Activated T-helper 2 cell treated with anti-CD3 and anti-CD28 coated beads, Interferon-gamma antibody, Interleukin-2, Interleukin-4, amounts not matched to agents 10 μg/mL and 5 μg/mL and 100 μg/mL, durations not matched to agents 14 hours and 24 hours and 36 hours (primary cell): ENCODE measurements around the gene ZNF573. TPM values are rescaled to one million over a fixed set of nuclear protein-coding genes. Genes with fewer than 3 reads are reported as not detected.
"Not testable (repeated sequence)": the region's sequence is repeated elsewhere in the genome, so short reads cannot be mapped to it uniquely, and the experiment has no call there.

ENCODE experiments used
- DNase-seq: peaks from one replicate; pipeline ENCODE4 v3.0.0; 2021; ENCODE audit warnings: low spot score
- H3K27ac Mint-ChIP-seq: one replicate; pipeline ENCODE4 v1.8.0; 2021; ENCODE audit warnings: mixed read lengths
- H3K27me3 Mint-ChIP-seq: one replicate; pipeline ENCODE4 v1.8.0; 2021; ENCODE audit warnings: low read depth, mixed read lengths
- H3K36me3 Mint-ChIP-seq: one replicate; pipeline ENCODE4 v1.8.0; 2021; ENCODE audit warnings: low read depth, mixed read lengths
- H3K4me1 Mint-ChIP-seq: one replicate; pipeline ENCODE4 v1.8.0; 2021; ENCODE audit warnings: low read depth, mixed read lengths
- H3K4me3 Mint-ChIP-seq: one replicate; pipeline ENCODE4 v1.8.0; 2021; ENCODE audit warnings: low read depth, mild to moderate bottlenecking, moderate library complexity, mixed read lengths
- H3K9me3 Mint-ChIP-seq: one replicate; pipeline ENCODE4 v1.8.0; 2021; ENCODE audit warnings: mixed read lengths
- intact Hi-C: fragments of 100-400 bp; cut with micrococcal nuclease; formaldehyde crosslinking; loops from one replicate; pipeline ENCODE4 v1.15.1; 2023
- total RNA-seq: library from RNA; stranded (reverse); gene quantifications from 2 replicates; pipeline ENCODE4 v1.2.3, GENCODE V29; 2022

ZNF573 gene
- total RNA-seq = 3.1 and 3.6 TPM in 2 replicates

DNA sequence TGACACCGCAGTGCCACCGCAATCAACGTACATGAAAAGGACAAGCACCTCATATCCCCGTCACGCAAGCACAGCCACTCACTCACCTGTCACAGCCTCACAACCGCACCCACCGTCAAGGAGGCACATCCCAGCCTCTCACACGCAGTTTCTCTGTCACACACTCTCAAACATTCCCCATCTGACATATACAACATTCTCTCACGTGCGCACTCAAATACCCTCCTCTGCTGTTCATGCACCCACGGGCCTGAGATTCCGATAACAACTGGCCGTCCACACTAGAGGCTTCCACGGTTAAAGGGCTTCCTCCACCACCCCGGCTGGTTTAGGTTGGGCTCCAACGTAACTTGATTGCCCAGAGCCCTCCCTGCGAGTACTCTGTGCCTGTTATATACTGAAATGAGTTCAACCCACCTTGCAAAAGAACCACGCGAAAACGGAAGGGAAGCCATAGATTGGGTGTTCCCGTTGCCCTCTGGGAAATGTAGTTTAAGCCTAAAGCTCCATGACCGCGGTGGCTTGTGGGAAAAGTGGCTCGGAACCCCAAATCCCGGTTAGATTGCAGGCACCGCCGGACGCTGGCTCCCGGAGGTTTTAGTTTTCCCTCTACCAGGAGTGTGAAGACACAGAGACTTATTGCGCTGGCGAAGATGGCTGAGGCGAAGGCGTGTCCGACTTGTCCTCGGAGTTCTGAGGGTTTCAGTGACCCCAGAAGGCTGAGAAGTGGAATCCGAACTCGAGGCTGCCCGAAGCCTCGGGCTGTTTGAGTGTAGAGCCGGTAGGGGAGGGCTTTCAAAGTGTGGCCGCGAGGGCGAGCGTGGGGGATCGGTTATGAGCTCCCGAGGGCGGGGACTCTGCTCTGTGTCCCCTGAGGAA lies at the start of gene ZNF573:
TSS of gene ZNF573 (minus strand) at position 460 of the 879 bp plus-strand sequence. CDS start 5,857 bp downstream, outside the sequence.
- H3K4me1 Mint-ChIP-seq = peaks cover 11% of the 10 kb centered on the region
- H3K36me3 Mint-ChIP-seq = peaks cover 31% of the 10 kb centered on the region
- peak within 1 kb of the TSS; percentile 88 for H3K27ac Mint-ChIP-seq
- DNase-seq = peak; percentile 67
- H3K9me3 Mint-ChIP-seq = peaks cover 33% of the 10 kb centered on the region
- H3K4me3 Mint-ChIP-seq = peak within 1 kb of the TSS; percentile 96
- intact Hi-C loops = loop anchor here (1.0 to 2.0 kb wide), 4 partner anchors 60 to 313 kb away; partner anchors contain the start of genes ZFP30, ZNF540, ZNF569 and ZNF571
- no peaks in the 10 kb centered on the region for H3K27me3 Mint-ChIP-seq

DNA sequence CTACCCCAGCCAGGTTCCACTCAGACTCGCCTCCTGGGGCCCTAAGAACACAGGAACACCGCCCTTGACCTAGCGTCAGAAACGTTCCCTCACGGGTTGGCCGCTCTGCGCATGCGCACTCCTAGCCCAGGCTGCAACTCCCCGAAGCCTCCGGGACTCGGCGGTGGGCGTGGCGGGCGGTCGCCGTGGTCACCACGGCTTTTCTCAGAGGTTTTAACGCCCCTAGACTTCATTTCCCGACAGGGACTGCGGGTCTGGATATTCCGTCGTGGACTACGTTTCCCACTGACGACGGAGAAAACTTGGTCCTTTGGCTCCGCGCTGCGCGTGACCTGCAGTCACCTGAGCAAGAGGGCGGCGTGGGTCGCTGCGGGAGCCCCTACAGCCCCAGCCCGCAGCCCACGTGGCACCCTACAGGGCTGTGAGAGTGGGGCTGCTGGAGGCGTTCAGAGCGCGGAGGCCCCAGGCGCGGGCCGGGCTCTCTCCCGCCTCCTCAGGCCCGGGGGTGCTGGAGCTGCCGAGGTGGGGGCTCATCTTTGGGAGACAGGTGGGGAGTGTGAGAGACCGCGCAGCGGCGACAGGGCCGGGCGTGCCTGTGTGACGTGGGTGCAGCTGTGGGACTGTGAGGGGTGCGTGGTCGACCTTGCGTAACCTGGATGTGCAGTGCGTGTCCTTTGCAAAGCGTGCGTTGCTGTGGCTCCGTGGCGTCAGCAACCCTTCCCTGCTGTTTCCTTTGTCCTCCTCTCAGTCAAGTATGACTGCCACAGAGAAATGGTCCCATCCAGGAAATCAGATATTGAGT lies 38.0 kb upstream of the ZNF573 start:
- Mint-ChIP-seq H3K36me3 (no peaks in the 10 kb centered on the region), H3K9me3 (peaks cover 74% of the 10 kb centered on the region), H3K4me3 (no peak overlapping the region), H3K4me1 (no peaks in the 10 kb centered on the region), H3K27me3 (no peaks in the 10 kb centered on the region), H3K27ac (no peak overlapping the region)
- DNase-seq = no peak
- intact Hi-C loops = no loop called here

DNA sequence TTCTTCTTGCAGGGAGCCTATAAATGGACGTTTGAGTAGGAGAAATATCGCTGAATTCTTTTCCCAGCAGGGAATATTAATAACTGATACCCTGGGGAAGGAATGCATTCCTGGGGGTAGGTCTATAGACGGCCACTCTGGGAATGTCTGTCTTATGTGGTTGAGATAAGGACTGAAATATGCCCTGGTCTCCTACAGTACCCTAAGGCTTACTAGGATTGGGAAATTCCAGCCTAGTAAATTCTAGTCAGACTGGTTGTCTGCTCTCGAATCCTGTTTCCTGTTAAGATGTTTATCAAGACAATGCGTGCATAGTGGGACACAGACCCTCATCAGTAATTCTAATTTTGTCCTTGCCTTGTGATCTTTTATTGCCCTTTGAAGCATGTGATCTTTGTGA lies 36.2 kb upstream of the ZNF573 start:
- H3K36me3 Mint-ChIP-seq, DNase-seq, H3K4me1 Mint-ChIP-seq, H3K4me3 Mint-ChIP-seq, intact Hi-C loops, H3K27me3 Mint-ChIP-seq, H3K27ac Mint-ChIP-seq: not testable (repeated sequence)
- peaks cover 68% of the 10 kb centered on the region for H3K9me3 Mint-ChIP-seq

DNA sequence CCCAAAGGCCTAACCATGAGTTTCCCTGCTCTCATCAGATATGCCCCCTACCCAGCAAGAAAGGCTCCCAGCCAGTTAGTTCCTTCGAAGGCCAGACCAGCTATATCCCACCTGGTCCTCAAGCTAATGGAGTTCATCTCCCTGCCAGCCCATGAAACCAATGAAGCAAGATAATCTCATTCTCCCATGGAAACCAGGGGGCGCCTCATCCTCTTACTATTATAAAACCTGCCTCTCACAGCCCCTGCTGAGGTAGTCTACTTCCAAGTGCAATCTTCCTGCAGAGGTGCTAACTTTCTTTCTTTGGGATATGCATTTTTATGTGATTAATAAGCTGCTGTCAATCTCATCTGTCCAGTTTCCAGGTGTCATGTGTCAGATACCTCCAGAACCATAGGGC lies 34.0 kb upstream of the ZNF573 start:
- intact Hi-C loops = no loop called here
- Mint-ChIP-seq H3K27ac (no peak overlapping the region), H3K4me1 (no peaks in the 10 kb centered on the region), H3K27me3 (no peaks in the 10 kb centered on the region), H3K9me3 (peaks cover 58% of the 10 kb centered on the region), H3K4me3 (no peak overlapping the region), H3K36me3 (no peaks in the 10 kb centered on the region)
- DNase-seq = no peak

DNA sequence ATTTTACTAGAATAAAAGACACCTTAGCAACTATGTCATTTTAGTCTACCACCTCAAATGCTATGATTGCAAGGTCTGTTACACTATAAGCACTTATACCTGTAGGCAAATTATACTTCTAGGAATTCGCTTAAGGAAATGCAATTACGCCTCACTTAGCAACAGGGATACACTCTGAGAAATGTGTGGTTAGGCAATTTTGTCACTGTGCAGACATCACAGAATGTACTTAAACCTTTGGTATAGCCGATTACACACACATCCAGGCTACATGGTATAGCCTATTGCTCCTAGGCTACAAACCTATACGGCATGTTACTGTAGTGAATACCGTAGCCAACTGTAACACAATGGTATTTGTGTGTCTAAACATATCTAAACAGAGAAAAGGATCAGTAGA lies 30.0 kb upstream of the ZNF573 start:
- peaks cover 61% of the 10 kb centered on the region for H3K9me3 Mint-ChIP-seq

DNA sequence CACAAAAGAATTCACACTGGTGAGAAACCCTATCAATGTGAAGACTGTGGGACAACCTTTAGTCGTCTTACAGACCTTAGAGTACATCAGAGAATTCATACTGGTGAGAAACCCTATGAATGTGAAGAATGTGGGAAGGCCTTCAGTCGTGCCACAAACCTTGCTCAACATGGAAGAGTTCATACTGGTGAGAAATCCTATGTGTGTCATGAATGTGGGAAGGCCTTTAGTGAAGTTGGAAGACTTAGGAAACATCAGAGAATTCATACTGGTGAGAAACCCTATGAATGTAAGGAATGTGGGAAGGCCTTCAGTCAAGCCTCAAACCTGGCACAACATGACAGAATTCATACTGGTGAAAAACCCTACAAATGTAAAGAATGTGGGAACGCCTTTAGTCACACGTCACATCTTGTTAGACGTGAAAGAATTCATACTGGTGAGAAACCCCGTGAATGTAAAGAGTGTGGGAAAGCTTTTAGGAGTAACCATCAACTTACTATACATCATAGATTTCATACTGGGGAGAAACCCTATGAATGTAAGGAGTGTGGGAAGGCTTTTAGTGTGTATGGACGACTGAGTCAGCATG lies 24.0 kb upstream of the ZNF573 start:
- peaks cover 81% of the 10 kb centered on the region for H3K9me3 Mint-ChIP-seq
- peaks cover 4% of the 10 kb centered on the region for H3K36me3 Mint-ChIP-seq
- intact Hi-C loops = no loop called here
- H3K27ac Mint-ChIP-seq = no peak overlapping the region
- DNase-seq = no peak
- H3K4me1 Mint-ChIP-seq = no peaks in the 10 kb centered on the region
- no peaks in the 10 kb centered on the region for H3K27me3 Mint-ChIP-seq
- H3K4me3 Mint-ChIP-seq = no peak overlapping the region

More for the DNA sequence above, 30.0 kb upstream of the ZNF573 start:
- intact Hi-C loops = no loop called here
- Mint-ChIP-seq H3K36me3 (no peaks in the 10 kb centered on the region), H3K4me3 (no peak overlapping the region), H3K27ac (no peak overlapping the region), H3K4me1 (no peaks in the 10 kb centered on the region), H3K27me3 (no peaks in the 10 kb centered on the region)
- no peak for DNase-seq

DNA sequence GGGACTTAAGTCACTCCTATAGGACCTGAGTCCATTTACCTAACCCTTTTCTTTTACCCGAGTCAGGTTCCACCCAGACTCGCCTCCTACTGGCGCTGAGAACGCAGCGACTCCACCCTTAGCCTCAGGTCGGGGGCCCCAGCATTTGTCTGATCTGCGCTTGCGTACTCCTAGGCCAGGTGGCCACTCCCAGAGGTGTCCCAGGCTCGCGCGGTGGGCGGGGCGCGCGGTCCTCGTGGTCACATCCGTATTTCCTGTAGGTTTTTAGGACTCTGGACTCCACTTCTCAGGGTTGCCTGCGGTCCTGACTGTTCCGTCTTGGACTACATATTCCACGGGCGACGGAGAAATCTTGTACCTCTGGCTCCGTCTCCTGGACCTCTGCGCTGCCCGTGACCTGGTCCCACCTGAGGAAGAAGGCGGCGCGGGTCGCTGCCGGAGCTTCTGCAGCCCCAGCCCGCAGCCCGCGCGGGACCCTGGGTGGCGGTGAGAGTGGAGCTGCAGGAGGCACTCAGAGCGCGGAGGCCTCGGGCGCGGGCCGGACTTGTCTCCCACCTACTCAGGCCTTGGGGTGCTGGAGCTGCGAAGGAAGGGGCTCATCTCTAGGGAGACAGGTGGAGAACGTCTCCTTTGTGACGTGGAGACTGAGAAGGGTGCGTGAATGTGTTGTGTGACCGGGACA lies 11.0 kb upstream of the ZNF573 start:
- Mint-ChIP-seq H3K36me3 (no peaks in the 10 kb centered on the region), H3K27me3 (no peaks in the 10 kb centered on the region), H3K27ac (no peak overlapping the region), H3K9me3 (peaks cover 45% of the 10 kb centered on the region), H3K4me3 (no peak overlapping the region), H3K4me1 (no peaks in the 10 kb centered on the region)
- intact Hi-C loops = no loop called here
- no peak for DNase-seq

DNA sequence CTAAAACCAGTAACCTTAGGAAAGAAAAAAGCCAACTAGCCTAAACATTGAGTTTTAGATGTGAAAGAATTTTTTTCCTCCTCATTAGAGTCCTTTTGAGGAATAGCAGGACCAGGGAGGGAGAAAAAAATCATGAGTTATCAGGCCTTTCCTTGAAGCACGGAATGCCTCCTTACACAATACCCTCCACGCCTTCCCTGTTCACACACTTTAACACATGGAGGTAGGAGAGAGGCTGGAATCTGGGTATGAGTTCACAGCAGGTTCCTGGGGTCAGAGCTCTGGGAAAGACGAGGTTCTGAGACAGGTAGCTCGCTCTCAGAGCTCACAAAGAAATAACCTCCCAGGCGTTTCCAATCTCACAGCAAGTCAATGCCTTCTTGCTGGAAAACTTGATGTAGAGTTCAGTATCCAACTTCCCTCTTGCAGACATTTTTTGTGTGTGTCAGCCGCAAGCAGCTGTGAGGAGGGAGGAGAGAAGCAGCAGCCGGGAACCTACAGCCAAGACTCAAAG lies 716 bp downstream of the ZNF573 start:
- Mint-ChIP-seq H3K27me3 (no peaks in the 10 kb centered on the region), H3K9me3 (peaks cover 36% of the 10 kb centered on the region), H3K27ac (peak overlapping the region; percentile 88), H3K4me1 (peaks cover 11% of the 10 kb centered on the region), H3K36me3 (peaks cover 33% of the 10 kb centered on the region), H3K4me3 (peak overlapping the region; percentile 96)
- no peak for DNase-seq
- intact Hi-C loops = loop anchor here (1.0 to 2.0 kb wide), 4 partner anchors 59 to 312 kb away; partner anchors contain the start of genes ZFP30, ZNF540, ZNF569 and ZNF571

DNA sequence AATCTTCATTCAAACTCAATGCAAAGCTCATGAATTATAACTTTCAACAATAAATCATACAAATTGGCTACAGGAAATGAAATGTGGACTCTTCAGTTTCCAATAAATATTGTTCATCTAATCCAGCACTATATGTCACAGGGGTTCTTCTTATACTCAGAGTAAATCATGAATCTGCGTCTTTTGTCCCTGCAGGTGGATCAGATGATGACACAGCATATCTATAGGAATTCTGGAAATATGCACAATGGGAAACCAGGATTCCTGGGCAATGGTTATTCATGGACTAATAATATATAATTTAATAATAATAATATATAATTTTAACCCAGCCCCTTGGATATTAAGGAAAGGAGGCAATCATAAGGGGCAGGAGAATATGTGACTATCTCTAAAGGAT lies 8.4 kb downstream of the ZNF573 start:
- Mint-ChIP-seq H3K4me3 (no peak overlapping the region), H3K27ac (no peak overlapping the region), H3K4me1 (no peaks in the 10 kb centered on the region), H3K27me3 (no peaks in the 10 kb centered on the region), H3K36me3 (peaks cover 60% of the 10 kb centered on the region), H3K9me3 (peaks cover 57% of the 10 kb centered on the region)
- intact Hi-C loops = no loop called here
- DNase-seq = no peak

DNA sequence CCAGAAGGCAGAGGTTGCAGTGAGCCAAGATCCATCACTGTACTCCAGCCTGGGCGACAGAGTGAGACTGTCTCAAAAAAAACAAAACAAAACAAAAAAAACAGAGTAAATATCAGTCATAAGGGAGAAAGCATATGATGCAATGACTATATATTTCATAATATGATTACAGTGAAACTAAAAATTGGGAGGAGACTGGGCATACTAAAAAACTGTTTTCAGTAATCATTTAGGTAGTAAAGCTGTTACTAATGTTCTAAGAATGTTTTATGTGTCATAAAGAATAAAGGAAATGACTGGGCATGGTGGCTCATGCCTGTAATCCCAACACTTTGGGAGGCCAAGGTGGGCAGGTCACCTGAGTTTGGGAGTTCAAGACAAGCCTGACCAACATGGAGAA lies 15.9 kb downstream of the ZNF573 start:
- Mint-ChIP-seq H3K27me3 (no peaks in the 10 kb centered on the region), H3K27ac (no peak overlapping the region), H3K9me3 (peaks cover 42% of the 10 kb centered on the region), H3K4me3 (no peak overlapping the region), H3K4me1 (no peaks in the 10 kb centered on the region), H3K36me3 (peaks cover 41% of the 10 kb centered on the region)
- intact Hi-C loops = no loop called here
- no peak for DNase-seq

DNA sequence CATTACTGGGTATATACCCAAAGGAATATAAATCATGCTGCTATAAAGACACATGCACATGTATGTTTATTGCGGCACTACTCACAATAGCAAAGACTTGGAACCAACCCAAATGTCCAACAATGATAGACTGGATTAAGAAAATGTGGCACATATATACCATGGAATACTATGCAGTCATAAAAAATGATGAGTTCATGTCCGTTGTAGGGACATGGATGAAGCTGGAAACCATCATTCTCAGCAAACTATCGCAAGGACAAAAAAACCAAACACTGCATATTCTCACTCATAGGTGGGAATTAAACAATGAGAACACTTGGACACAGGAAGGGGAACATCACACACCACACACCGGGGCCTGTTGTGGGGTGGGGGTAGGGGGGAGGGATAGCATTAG lies 21.7 kb downstream of the ZNF573 start:
- DNase-seq, intact Hi-C loops, H3K27ac Mint-ChIP-seq, H3K4me3 Mint-ChIP-seq, H3K4me1 Mint-ChIP-seq, H3K27me3 Mint-ChIP-seq: not testable (repeated sequence)
- Mint-ChIP-seq H3K36me3 (peaks cover 29% of the 10 kb centered on the region), H3K9me3 (peaks cover 53% of the 10 kb centered on the region)

DNA sequence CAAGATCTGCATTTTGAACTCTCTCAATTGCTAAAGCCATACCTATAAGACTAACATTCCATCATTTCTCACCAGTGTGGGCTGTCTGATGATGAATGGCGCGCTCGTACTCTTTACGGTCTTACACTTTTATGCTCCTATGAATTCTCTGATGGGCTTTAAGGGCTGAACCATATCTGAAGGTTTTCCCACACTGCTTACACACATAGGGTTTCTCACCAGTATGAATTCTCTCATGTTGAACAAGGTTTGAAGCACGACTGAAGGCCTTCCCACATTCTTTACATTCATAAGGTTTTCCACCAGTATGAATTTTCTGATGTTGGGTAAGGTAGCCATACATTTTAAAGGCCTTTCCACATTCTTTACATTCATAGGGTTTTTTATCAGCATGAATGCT lies 41.0 kb downstream of the ZNF573 start:
- H3K27ac Mint-ChIP-seq = no peak overlapping the region
- H3K4me3 Mint-ChIP-seq = no peak overlapping the region
- no peaks in the 10 kb centered on the region for H3K4me1 Mint-ChIP-seq
- DNase-seq = no peak
- peaks cover 35% of the 10 kb centered on the region for H3K36me3 Mint-ChIP-seq
- intact Hi-C loops = no loop called here
- no peaks in the 10 kb centered on the region for H3K27me3 Mint-ChIP-seq
- peaks cover 78% of the 10 kb centered on the region for H3K9me3 Mint-ChIP-seq
